ENCODE results near the gene BDKRB2. TPM values are rescaled to one million over a fixed set of nuclear protein-coding genes. Genes with fewer than 3 reads are reported as not detected.

The BDKRB2 gene
- total and polyA plus RNA-seq, 2 of the 8 experiments (the other 6 are each of a cell fraction or from before 2014, with no cell fraction given), result 0.13 to 0.21 TPM

DNA sequence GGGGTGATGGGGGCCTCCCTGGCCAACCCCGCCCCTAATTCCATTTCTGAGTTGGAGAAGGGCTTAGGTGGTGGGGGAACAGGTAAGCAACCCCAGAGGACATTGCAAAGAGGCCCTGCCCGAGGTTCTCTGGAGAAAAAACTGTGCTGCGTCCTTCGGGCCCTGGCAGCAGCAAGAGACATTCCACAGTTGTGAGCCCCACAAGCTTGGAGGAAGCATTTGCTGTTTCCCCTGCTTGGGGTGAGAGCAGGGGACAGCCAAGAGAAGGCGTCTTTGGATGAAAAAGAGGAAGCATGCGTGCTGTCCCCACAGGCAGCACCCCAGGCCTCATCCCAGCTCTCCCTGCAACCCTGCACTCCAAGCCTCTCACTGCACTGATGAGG lies 1.3 kb downstream of the BDKRB2 start:
- Histone ChIP-seq H2BK12ac (ENCODE audit: low read depth, low read length) (no peak overlapping the region), H4K91ac (replicated peaks; ENCODE audit: insufficient read length, low read length) (peak overlapping the region; percentile 26), H3K4me3 (ENCODE audit: extremely low read depth in 1 of 4, insufficient read depth in 2 of 4, low read depth in 3 of 4, low read length in 4 of 4) (no peak overlapping the region), H2AFZ (ENCODE audit: low read length) (no peak overlapping the region), H3K9ac (replicated peaks in 1 of 4; ENCODE audit: extremely low read depth in 1 of 4, low read depth in 3 of 4, low read length in 3 of 4) (no peak overlapping the region), H3K14ac (ENCODE audit: insufficient read length) (no peak overlapping the region), H4K8ac (ENCODE audit: extremely low read depth, insufficient read depth, low read length) (no peak overlapping the region; the same call in 1 of the 2 replicates), H2BK20ac (ENCODE audit: low read length) (no peak overlapping the region), H3K4me1 (replicated peaks in 1 of 4; ENCODE audit: control insufficient read depth in 3 of 4, insufficient read depth in 4 of 4, low read length in 3 of 4) (peaks cover 0 to 22% (median 5%) of the 10 kb centered on the region in 4 experiments; a peak in 5 of 7 replicates), H3K36me3 (ENCODE audit: control insufficient read depth in 2 of 4, insufficient read depth in 4 of 4, low read length in 3 of 4) (no peaks in the 10 kb centered on the region), H3K23me2 (ENCODE audit: low read depth, low read length) (peaks cover 10% of the 10 kb centered on the region; the same call in 1 of the 2 replicates), H3K56ac (replicated peaks; ENCODE audit: insufficient read length, low read depth, low read length) (no peak overlapping the region), H3K18ac (ENCODE audit: extremely low read depth, low read length) (no peak overlapping the region; the same call in 1 of the 2 replicates), H2AK5ac (ENCODE audit: low read depth, low read length) (no peak overlapping the region), H3K79me2 (ENCODE audit: control insufficient read depth in 1 of 2, insufficient read depth in 2 of 2, low read length in 2 of 2) (no peaks in the 10 kb centered on the region), H3K9me3 (ENCODE audit: insufficient read depth in 2 of 2, low read depth in 1 of 2, low read length in 1 of 2) (no peaks in the 10 kb centered on the region), H3K79me1 (ENCODE audit: low read depth, low read length) (no peaks in the 10 kb centered on the region), H2BK120ac (replicated peaks; ENCODE audit: low read depth, low read length) (no peak overlapping the region), H3K4ac (replicated peaks; ENCODE audit: insufficient read length, low read depth, low read length) (no peak overlapping the region), H3K23ac (ENCODE audit: insufficient read length) (no peak overlapping the region), H2BK15ac (ENCODE audit: low read length) (0 out of 2 replicates have a peak overlapping the region, but pooled peaks have one; percentile 29), H2BK5ac (ENCODE audit: low read depth, low read length) (no peak overlapping the region), H3K4me2 (ENCODE audit: insufficient read depth in 1 of 2, low read depth in 2 of 2, low read length in 2 of 2) (no peak overlapping the region; a peak in 1 of 4 replicates), H3K27ac (ENCODE audit: low read depth, low read length) (no peak overlapping the region), H4K5ac (ENCODE audit: insufficient read length, low read depth, low read length) (no peak overlapping the region), H4K20me1 (replicated peaks in 1 of 2; ENCODE audit: control insufficient read depth in 1 of 2, insufficient read depth in 2 of 2, low read length in 2 of 2) (no peaks in the 10 kb centered on the region), H3K27me3 (replicated peaks in 1 of 4; ENCODE audit: control insufficient read depth in 3 of 4, extremely low read depth in 1 of 4, insufficient read depth in 3 of 4, low read length in 3 of 4) (peaks cover 0 to 22% (median 19%) of the 10 kb centered on the region in 4 experiments; a peak in 6 of 7 replicates)
- FAIRE-seq (no peak), DNase-seq (ENCODE audit: low read depth in 1 of 2, low spot score in 2 of 2) (no peak)
- 68% methylated on average over 6 of the region's 6 CpGs; no CpG with 5 or more reads in 1 of the 2 experiments for WGBS, 2 experiments (ENCODE audit: extremely low coverage in 1 of 2, insufficient coverage in 1 of 2, insufficient read length in 1 of 2, insufficient replicate concordance in 2 of 2, low coverage in 1 of 2, low lambda C conversion rate in 2 of 2, missing lambda C conversion rate in 1 of 2)
- ChIA-PET POLR2A (ENCODE audit: partially characterized antibody) (no interaction called here), CTCF (ENCODE audit: partially characterized antibody) (interaction anchor here (1.1 kb wide), 1 partner anchor 105 kb away, joined by 3 read pairs; no protein-coding TSS in a partner anchor)
- TF ChIP-seq SP2 (IDR thresholded peaks at IDR 0.05; ENCODE audit: low read length) (no peak), FOSL1 (IDR thresholded peaks at IDR 0.05; ENCODE audit: insufficient read depth, low read depth, low read length) (no peak), BACH1 (IDR thresholded peaks at IDR 0.05; ENCODE audit: low read length) (no peak), BCL11A (IDR thresholded peaks at IDR 0.05; ENCODE audit: low read depth in 2 of 2, low read length in 2 of 2) (no peak), KDM1A (IDR thresholded peaks at IDR 0.05; ENCODE audit: borderline replicate concordance, low read length) (no peak), RFX5 (IDR thresholded peaks at IDR 0.05; ENCODE audit: borderline replicate concordance, low read depth, low read length) (no peak), BRCA1 (IDR thresholded peaks at IDR 0.05; ENCODE audit: low read depth, low read length) (no peak), NRF1 (IDR thresholded peaks at IDR 0.05; ENCODE audit: low read depth, low read length) (no peak), ZNF274 (IDR thresholded peaks at IDR 0.05; ENCODE audit: borderline replicate concordance, extremely low read depth, low read length) (no peak), RAD21 (IDR thresholded peaks at IDR 0.05 in 1 of 2, conservative IDR thresholded peaks at IDR 0.05 in 1 of 2; ENCODE audit: low read depth in 2 of 2, low read length in 2 of 2) (no peak), SIN3A (conservative IDR thresholded peaks at IDR 0.05 in 1 of 2, IDR thresholded peaks at IDR 0.05 in 1 of 2; ENCODE audit: low read depth in 1 of 2, low read length in 2 of 2) (no peak), POLR2A (IDR thresholded peaks at IDR 0.05; ENCODE audit: control extremely low read depth in 1 of 2, low read depth in 2 of 2, low read length in 2 of 2) (no peak), RXRA (IDR thresholded peaks at IDR 0.05; ENCODE audit: insufficient read depth, low read depth, low read length) (no peak), RNF2 (IDR thresholded peaks at IDR 0.05; ENCODE audit: borderline replicate concordance, low read depth, low read length, missing control alignments, poor library complexity, severe bottlenecking) (no peak)

All from H1 (cell line).